ENCODE data around the gene KCP.

KCP gene

DNA sequence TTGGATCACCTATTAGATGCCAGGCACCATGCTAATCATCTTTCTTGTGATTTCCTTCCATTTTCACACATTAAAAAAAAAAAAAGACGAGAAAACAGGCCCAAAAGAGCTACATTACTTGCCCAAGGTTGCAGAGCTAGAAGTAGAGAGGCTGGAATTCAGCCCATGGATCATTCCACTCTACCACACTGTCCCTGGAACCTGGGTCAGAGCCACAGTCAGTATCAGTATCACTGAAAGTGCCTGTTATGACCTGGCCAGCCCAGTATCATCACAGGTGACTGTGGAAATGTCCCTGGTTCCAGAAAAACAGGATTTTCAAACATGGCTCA lies 83.6 kb downstream of the KCP start:
- POLR2A ChIA-PET = interaction anchor here (0.9 to 1.2 kb wide), 2 partner anchors 34 to 36 kb away, joined by 3 to 6 read pairs; no protein-coding TSS in a partner anchor
- TF ChIP-seq CTBP1 (IDR thresholded peaks at IDR 0.05; ENCODE audit: borderline replicate concordance) (no peak), HDGF (IDR thresholded peaks at IDR 0.05; ENCODE audit: borderline replicate concordance) (no peak), FOXM1 (IDR thresholded peaks at IDR 0.05; ENCODE audit: borderline replicate concordance) (no peak), LEF1 (IDR thresholded peaks at IDR 0.05; ENCODE audit: borderline replicate concordance) (no peak), TARDBP (IDR thresholded peaks at IDR 0.05) (no peak), NFRKB (IDR thresholded peaks at IDR 0.05) (no peak), SP1 (IDR thresholded peaks at IDR 0.05) (no peak), BHLHE40 (IDR thresholded peaks at IDR 0.05; ENCODE audit: borderline replicate concordance) (no peak), ELF4 (IDR thresholded peaks at IDR 0.05) (no peak), SUZ12 (IDR thresholded peaks at IDR 0.05) (no peak), ARNT (IDR thresholded peaks at IDR 0.05) (no peak), L3MBTL2 (conservative IDR thresholded peaks at IDR 0.05) (no peak)
- CTCF ChIA-PET = interaction anchor here (0.7 to 1.0 kb wide), 2 partner anchors 46 to 161 kb away, joined by 3 to 8 read pairs; no protein-coding TSS in a partner anchor
- DNase-seq (ENCODE audit: extremely low spot score) = no peak
